GM23338 (cell line): ENCODE measurements around the gene TOR1AIP1. TPM values are rescaled to one million over a fixed set of nuclear protein-coding genes. Genes with fewer than 3 reads are reported as not detected.

ENCODE experiments used
- ATAC-seq: fragments of 200-7000 bp; cut with Tn5 transposase; 3 replicates; pipeline ENCODE4 v1.9.1; 2020
- DNase-seq: peaks from one replicate; pipeline ENCODE4 v3.0.0-alpha.2; 2015; ENCODE audit warnings: low spot score
- H2AFZ ChIP-seq: fragments of 200-600 bp; sonication (generic); 2 replicates; pipeline ENCODE4 v1.8.0; 2016; ENCODE audit warnings: antibody characterized with exemption, mild to moderate bottlenecking, moderate library complexity
- H3F3A ChIP-seq: fragments of 200-600 bp; sonication (generic); replicated peaks from 2 replicates; pipeline ENCODE4 v1.8.0; 2017; ENCODE audit warnings: antibody characterized with exemption, mixed run types, low read depth
- H3K27ac ChIP-seq: fragments of 200-600 bp; sonication (generic); 2 replicates; pipeline ENCODE4 v1.6.1; 2016; ENCODE audit warnings: low read depth
- H3K27me3 ChIP-seq: fragments of 200-600 bp; sonication (generic); 2 replicates; pipeline ENCODE4 v1.8.0; 2016; ENCODE audit warnings: mild to moderate bottlenecking, mixed run types, moderate library complexity; ENCODE audit not compliant: insufficient read depth
- H3K36me3 ChIP-seq: fragments of 200-600 bp; sonication (generic); 2 replicates; pipeline ENCODE4 v1.8.0; 2016; ENCODE audit warnings: mild to moderate bottlenecking; ENCODE audit not compliant: insufficient read depth
- H3K4me1 ChIP-seq: fragments of 200-600 bp; sonication (generic); 2 replicates; pipeline ENCODE4 v1.8.0; 2016; ENCODE audit warnings: mild to moderate bottlenecking, moderate library complexity; ENCODE audit not compliant: insufficient read depth
- H3K4me2 ChIP-seq: fragments of 200-600 bp; sonication (generic); 2 replicates; pipeline ENCODE4 v1.7.1; 2017; ENCODE audit warnings: mixed run types
- H3K4me3 ChIP-seq: fragments of 200-600 bp; sonication (generic); 2 replicates; pipeline ENCODE4 v1.6.1; 2016; ENCODE audit warnings: mixed run types
- H3K79me2 ChIP-seq: fragments of 200-600 bp; sonication (generic); replicated peaks from 2 replicates; pipeline ENCODE4 v1.8.0; 2017; ENCODE audit warnings: mild to moderate bottlenecking; ENCODE audit not compliant: insufficient read depth
- H3K9me2 ChIP-seq: fragments of 200-600 bp; sonication (generic); 2 replicates; pipeline ENCODE4 v1.8.0; 2017; ENCODE audit not compliant: insufficient read depth
- H4K20me1 ChIP-seq: fragments of 200-600 bp; sonication (generic); replicated peaks from 2 replicates; pipeline ENCODE4 v1.8.0; 2017; ENCODE audit warnings: mild to moderate bottlenecking; ENCODE audit not compliant: insufficient read depth
- H3K27ac Mint-ChIP-seq: 2 replicates; pipeline ENCODE4 v1.8.0; 2020; ENCODE audit warnings: inconsistent platforms, mild to moderate bottlenecking, moderate library complexity, mixed read lengths
- H3K27me3 Mint-ChIP-seq: 3 replicates; pipeline ENCODE4 v1.8.0; 2022; ENCODE audit warnings: low read depth, mild to moderate bottlenecking, moderate library complexity, mixed read lengths, inconsistent platforms; ENCODE audit not compliant: insufficient read depth, poor library complexity
- H3K36me3 Mint-ChIP-seq: 3 replicates; pipeline ENCODE4 v1.8.0; 2021; ENCODE audit warnings: low read depth, mild to moderate bottlenecking, inconsistent platforms, moderate library complexity, mixed read lengths
- H3K4me1 Mint-ChIP-seq: 3 replicates; pipeline ENCODE4 v1.8.0; 2020; ENCODE audit warnings: mild to moderate bottlenecking, inconsistent platforms, mixed read lengths
- H3K4me3 Mint-ChIP-seq: 3 replicates; pipeline ENCODE4 v1.8.0; 2021; ENCODE audit warnings: moderate library complexity, mild to moderate bottlenecking, inconsistent platforms, mixed read lengths
- H3K9me3 Mint-ChIP-seq: 3 replicates; pipeline ENCODE4 v1.8.0; 2020; ENCODE audit warnings: moderate library complexity, mild to moderate bottlenecking, inconsistent platforms, mixed read lengths
- CREB1 ChIP-seq: fragments of 250-450 bp; sonication (Bioruptor Pico); IDR thresholded peaks from 2 replicates; pipeline ENCODE4 v1.5.0; 2020; ENCODE audit warnings: low read depth, mild to moderate bottlenecking, moderate library complexity
- JUNB ChIP-seq: IDR thresholded peaks from one replicate; pipeline ENCODE4 v1.6.1; 2016; ENCODE audit warnings: antibody characterized with exemption; ENCODE audit not compliant: unreplicated experiment
- POLR2AphosphoS5 ChIP-seq: IDR thresholded peaks from 2 replicates; pipeline ENCODE4 v1.6.1; 2016; ENCODE audit warnings: antibody characterized with exemption, low read depth
- ZNF114 ChIP-seq: fragments of 250-450 bp; sonication (Bioruptor Pico); IDR thresholded peaks from 2 replicates; pipeline ENCODE4 v1.5.0; 2020; ENCODE audit warnings: mild to moderate bottlenecking, moderate library complexity
- polyA plus RNA-seq: library from polyadenylated mRNA; unstranded; fragments of >200 nt; fragmentation: Nextera tagmentation; extraction: Ambion mirVana; gene quantifications from 2 replicates; pipeline ENCODE4 v1.2.1, GENCODE V29; 2016
- total RNA-seq: library from RNA; depleted of rRNA; stranded (reverse); fragments of >200 nt; shearing (Covaris generic); gene quantifications from 2 replicates; pipeline ENCODE4 v1.2.3, GENCODE V29; 2014
- TF ChIP-seq, protein P1 (sequence below), 2 experiments: fragments of 200-600 bp in 1 of 2; sonication (generic) in 1 of 2; conservative IDR thresholded peaks; 2 replicates each; pipeline versions ENCODE4 v1.5.1 to v1.6.1; 2016 to 2017; ENCODE audit warnings: antibody characterized with exemption in 2 of 2, low read depth in 2 of 2, mild to moderate bottlenecking in 2 of 2, moderate library complexity in 1 of 2
- TF ChIP-seq, protein P2 (sequence below): IDR thresholded peaks from one replicate; pipeline ENCODE4 v1.6.1; 2018; ENCODE audit warnings: antibody characterized with exemption; ENCODE audit not compliant: unreplicated experiment
- TF ChIP-seq, protein P3 (sequence below): IDR thresholded peaks from 2 replicates; pipeline ENCODE4 v1.6.1; 2016; ENCODE audit warnings: antibody characterized with exemption

The TOR1AIP1 gene
- total and polyA plus RNA-seq, 2 experiments from 2014 or later: 16.9 to 20.6 TPM

DNA sequence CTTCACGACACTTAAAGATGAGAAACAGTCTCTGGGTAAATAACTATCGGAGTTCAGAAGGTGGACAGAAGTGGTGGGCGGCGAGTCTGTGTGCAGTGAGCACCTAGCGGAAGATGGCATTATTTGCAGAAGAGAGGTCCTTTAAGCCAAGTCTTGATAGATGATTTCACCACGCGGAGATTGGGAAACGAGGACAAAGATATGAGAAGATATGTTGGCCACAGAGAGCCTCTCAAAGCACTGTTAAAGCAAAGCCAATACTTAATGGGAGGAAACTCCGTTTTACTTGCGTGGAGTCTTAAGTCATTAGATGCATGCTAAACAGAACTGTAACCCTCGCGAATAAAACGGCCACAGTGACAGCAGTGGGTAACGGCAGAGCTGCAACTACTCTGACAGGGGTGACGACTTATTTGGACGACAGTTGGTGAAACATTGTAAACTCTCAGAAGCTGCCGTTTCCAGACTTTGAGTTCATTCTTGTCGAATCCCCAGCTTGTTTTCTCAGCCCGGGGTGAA is 71.9 kb downstream of the TOR1AIP1 start:
- H3F3A ChIP-seq: 0 out of 2 replicates have a peak, but pooled peaks cover 3% of the 10 kb centered on the region
- peaks cover 3% of the 10 kb centered on the region; the same call in 1 of the 2 replicates for H4K20me1 ChIP-seq
- TF ChIP-seq CREB1 (CRISPR knock-in tag): no peak; the same call in 1 of the 2 replicates
- TF ChIP-seq, protein P1, sequence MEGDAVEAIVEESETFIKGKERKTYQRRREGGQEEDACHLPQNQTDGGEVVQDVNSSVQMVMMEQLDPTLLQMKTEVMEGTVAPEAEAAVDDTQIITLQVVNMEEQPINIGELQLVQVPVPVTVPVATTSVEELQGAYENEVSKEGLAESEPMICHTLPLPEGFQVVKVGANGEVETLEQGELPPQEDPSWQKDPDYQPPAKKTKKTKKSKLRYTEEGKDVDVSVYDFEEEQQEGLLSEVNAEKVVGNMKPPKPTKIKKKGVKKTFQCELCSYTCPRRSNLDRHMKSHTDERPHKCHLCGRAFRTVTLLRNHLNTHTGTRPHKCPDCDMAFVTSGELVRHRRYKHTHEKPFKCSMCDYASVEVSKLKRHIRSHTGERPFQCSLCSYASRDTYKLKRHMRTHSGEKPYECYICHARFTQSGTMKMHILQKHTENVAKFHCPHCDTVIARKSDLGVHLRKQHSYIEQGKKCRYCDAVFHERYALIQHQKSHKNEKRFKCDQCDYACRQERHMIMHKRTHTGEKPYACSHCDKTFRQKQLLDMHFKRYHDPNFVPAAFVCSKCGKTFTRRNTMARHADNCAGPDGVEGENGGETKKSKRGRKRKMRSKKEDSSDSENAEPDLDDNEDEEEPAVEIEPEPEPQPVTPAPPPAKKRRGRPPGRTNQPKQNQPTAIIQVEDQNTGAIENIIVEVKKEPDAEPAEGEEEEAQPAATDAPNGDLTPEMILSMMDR (conservative IDR thresholded peaks at IDR 0.05; ENCODE audit: low read depth in 2 of 2): peak in 1 of 2 experiments; percentile 26; a peak in 1 of 4 replicates
- H3K4me1 ChIP-seq: peaks cover 9% of the 10 kb centered on the region; the same call in 1 of the 2 replicates
- peak overlapping the region; percentile 83 for H3K4me3 Mint-ChIP-seq
- DNase-seq (peak; percentile 35), ATAC-seq (peak; percentile 2; the same call in 2 of the 3 replicates)
- H3K4me3 ChIP-seq: peak overlapping the region; percentile 66
- H2AFZ ChIP-seq: peak overlapping the region; percentile 95
- no peaks in the 10 kb centered on the region for H3K9me2 ChIP-seq
- peaks cover 14% of the 10 kb centered on the region; the same call in 2 of the 3 replicates for H3K4me1 Mint-ChIP-seq
- peak overlapping the region; percentile 83 for H3K4me2 ChIP-seq
- H3K9me3 Mint-ChIP-seq: no peaks in the 10 kb centered on the region
- H3K27me3 Mint-ChIP-seq: no peaks in the 10 kb centered on the region
- H3K36me3 ChIP-seq: no peaks in the 10 kb centered on the region
- no peaks in the 10 kb centered on the region for H3K27me3 ChIP-seq
- H3K36me3 Mint-ChIP-seq: no peaks in the 10 kb centered on the region
- peak overlapping the region; percentile 79 for H3K27ac Mint-ChIP-seq
- H3K27ac ChIP-seq: peak overlapping the region; percentile 75
- peaks cover 38% of the 10 kb centered on the region for H3K79me2 ChIP-seq

DNA sequence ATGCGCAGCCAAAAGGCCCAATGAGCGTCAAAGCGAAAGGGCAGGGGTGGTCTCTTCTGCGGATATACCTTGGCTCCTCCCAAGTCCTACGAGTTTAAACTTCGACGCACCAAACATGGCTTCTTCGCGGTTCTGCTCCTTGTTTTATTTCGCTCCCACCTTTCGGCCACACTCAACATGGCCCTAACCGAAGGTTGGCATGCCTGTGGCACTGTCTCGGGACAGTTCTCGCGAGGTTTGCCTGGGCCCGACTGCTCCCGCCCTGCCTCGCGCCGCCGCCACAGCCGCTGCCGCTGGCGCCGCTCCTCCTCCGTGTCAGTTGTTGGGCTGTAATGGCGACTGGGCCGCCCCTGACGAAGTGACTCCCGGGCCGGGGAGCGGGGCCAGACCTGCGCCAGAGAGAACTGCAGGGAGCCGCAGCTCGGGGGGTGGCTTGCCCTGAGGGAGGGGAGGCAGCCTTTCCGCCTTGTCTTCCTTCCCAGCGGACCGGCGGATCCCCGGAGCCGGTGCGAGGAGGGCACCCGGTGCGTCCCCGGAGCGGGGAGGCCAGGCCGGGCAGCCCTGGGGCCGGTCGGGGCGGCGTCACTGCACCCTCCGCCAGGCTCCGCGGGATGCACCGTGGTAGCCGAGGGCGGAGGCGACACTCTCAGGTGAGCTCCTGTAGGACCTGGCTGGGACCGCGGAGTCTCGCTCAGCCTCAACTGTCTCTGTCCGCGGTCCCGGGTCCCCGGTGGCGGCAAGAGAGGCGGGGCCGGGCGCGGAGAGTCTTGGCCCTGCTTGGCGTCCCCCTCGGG is 72.6 kb downstream of the TOR1AIP1 start, which contains the start of gene CEP350:
TSS of gene CEP350 (plus strand) at position 318 of the 794 bp plus-strand sequence. CDS start 31,372 bp downstream, outside the sequence.
- TF ChIP-seq, protein P2, sequence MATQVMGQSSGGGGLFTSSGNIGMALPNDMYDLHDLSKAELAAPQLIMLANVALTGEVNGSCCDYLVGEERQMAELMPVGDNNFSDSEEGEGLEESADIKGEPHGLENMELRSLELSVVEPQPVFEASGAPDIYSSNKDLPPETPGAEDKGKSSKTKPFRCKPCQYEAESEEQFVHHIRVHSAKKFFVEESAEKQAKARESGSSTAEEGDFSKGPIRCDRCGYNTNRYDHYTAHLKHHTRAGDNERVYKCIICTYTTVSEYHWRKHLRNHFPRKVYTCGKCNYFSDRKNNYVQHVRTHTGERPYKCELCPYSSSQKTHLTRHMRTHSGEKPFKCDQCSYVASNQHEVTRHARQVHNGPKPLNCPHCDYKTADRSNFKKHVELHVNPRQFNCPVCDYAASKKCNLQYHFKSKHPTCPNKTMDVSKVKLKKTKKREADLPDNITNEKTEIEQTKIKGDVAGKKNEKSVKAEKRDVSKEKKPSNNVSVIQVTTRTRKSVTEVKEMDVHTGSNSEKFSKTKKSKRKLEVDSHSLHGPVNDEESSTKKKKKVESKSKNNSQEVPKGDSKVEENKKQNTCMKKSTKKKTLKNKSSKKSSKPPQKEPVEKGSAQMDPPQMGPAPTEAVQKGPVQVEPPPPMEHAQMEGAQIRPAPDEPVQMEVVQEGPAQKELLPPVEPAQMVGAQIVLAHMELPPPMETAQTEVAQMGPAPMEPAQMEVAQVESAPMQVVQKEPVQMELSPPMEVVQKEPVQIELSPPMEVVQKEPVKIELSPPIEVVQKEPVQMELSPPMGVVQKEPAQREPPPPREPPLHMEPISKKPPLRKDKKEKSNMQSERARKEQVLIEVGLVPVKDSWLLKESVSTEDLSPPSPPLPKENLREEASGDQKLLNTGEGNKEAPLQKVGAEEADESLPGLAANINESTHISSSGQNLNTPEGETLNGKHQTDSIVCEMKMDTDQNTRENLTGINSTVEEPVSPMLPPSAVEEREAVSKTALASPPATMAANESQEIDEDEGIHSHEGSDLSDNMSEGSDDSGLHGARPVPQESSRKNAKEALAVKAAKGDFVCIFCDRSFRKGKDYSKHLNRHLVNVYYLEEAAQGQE: peak; percentile 4
- TF ChIP-seq POLR2AphosphoS5 (peak; percentile 95), ZNF114 (no peak), JUNB (no peak), CREB1 (CRISPR knock-in tag) (no peak; the same call in none of the 2 replicates)
- TF ChIP-seq, protein P1 (conservative IDR thresholded peaks at IDR 0.05; ENCODE audit: low read depth in 2 of 2): no peak
- TF ChIP-seq, protein P3, sequence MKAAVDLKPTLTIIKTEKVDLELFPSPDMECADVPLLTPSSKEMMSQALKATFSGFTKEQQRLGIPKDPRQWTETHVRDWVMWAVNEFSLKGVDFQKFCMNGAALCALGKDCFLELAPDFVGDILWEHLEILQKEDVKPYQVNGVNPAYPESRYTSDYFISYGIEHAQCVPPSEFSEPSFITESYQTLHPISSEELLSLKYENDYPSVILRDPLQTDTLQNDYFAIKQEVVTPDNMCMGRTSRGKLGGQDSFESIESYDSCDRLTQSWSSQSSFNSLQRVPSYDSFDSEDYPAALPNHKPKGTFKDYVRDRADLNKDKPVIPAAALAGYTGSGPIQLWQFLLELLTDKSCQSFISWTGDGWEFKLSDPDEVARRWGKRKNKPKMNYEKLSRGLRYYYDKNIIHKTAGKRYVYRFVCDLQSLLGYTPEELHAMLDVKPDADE: peak; percentile 86
- peak within 1 kb of the TSS; percentile 83 for H3K4me2 ChIP-seq
- Mint-ChIP-seq H3K4me3 (peak within 1 kb of the TSS; percentile 83), H3K27ac (peak within 1 kb of the TSS; percentile 81), H3K27me3 (no peaks in the 10 kb centered on the region), H3K36me3 (no peaks in the 10 kb centered on the region), H3K9me3 (no peaks in the 10 kb centered on the region), H3K4me1 (peaks cover 14% of the 10 kb centered on the region; the same call in 2 of the 3 replicates)
- H3K36me3 ChIP-seq: no peaks in the 10 kb centered on the region
- H4K20me1 ChIP-seq: peaks cover 3% of the 10 kb centered on the region; the same call in 1 of the 2 replicates
- no peaks in the 10 kb centered on the region for H3K9me2 ChIP-seq
- H3K27ac ChIP-seq: peak within 1 kb of the TSS; percentile 82
- H3F3A ChIP-seq: 0 out of 2 replicates have a peak, but pooled peaks cover 3% of the 10 kb centered on the region
- ATAC-seq (peak; percentile 95), DNase-seq (peak; percentile 99)
- H2AFZ ChIP-seq: peak within 1 kb of the TSS; percentile 95
- H3K4me1 ChIP-seq: peaks cover 9% of the 10 kb centered on the region; the same call in 1 of the 2 replicates
- peaks cover 44% of the 10 kb centered on the region for H3K79me2 ChIP-seq
- H3K27me3 ChIP-seq: no peaks in the 10 kb centered on the region
- H3K4me3 ChIP-seq: peak within 1 kb of the TSS; percentile 66
